NK-92 treated with Interleukin-12 subunit alpha and Interleukin-12 subunit beta, amount 100 ng/mL, for 24 hours (cell line): ENCODE results near the gene ZNF764.
"Not testable (repeated sequence)": the region's sequence is repeated elsewhere in the genome, so short reads cannot be mapped to it uniquely, and the experiment has no call there.

Source experiments
- DNase-seq: peaks from one replicate; lab custom pipeline; 2025; lab: John Stamatoyannopoulos, UW

Gene ZNF764

GRCh38 chr16:30557957-30558788, at the start of gene ZNF764:
Gene ZNF764, minus strand, starts transcription at chr16:30558374. Its CDS starts 192 bp downstream, at chr16:30558182.
- DNase-seq = peak; percentile 96

- no peak for DNase-seq
Observed at GRCh38 chr16:30606004-30606403, 47.8 kb upstream of the ZNF764 start.

GRCh38 chr16:30605158-30605557, 47.0 kb upstream of the ZNF764 start:
- no peak for DNase-seq

- DNase-seq = no peak
Observed at GRCh38 chr16:30604316-30604947, 46.3 kb upstream of the ZNF764 start.

GRCh38 chr16:30603945-30604315, 45.8 kb upstream of the ZNF764 start:
- DNase-seq = no peak

- no peak for DNase-seq
Observed at GRCh38 chr16:30602616-30603277, 44.6 kb upstream of the ZNF764 start.

GRCh38 chr16:30601966-30602365, 43.8 kb upstream of the ZNF764 start:
- no peak for DNase-seq

- no peak for DNase-seq
Observed at GRCh38 chr16:30600929-30601328, 42.8 kb upstream of the ZNF764 start.

- no peak for DNase-seq
Observed at GRCh38 chr16:30600215-30600614, 42.0 kb upstream of the ZNF764 start.

- DNase-seq = no peak
Observed at GRCh38 chr16:30592871-30593270, 34.7 kb upstream of the ZNF764 start.

- not testable (repeated sequence) for DNase-seq
Observed at GRCh38 chr16:30590869-30591268, 32.7 kb upstream of the ZNF764 start.

- DNase-seq = not testable (repeated sequence)
Observed at GRCh38 chr16:30589582-30589981, 31.4 kb upstream of the ZNF764 start.

- no peak for DNase-seq
Observed at GRCh38 chr16:30588651-30589050, 30.5 kb upstream of the ZNF764 start.

GRCh38 chr16:30585400-30586191, 27.4 kb upstream of the ZNF764 start, which contains the start of gene ZNF785:
Gene ZNF785, minus strand, starts transcription at chr16:30585697. Its CDS starts 86 bp downstream, at chr16:30585611.
- DNase-seq = no peak

GRCh38 chr16:30585022-30585399, 26.8 kb upstream of the ZNF764 start:
- DNase-seq = no peak

GRCh38 chr16:30582611-30583340, 24.6 kb upstream of the ZNF764 start:
- DNase-seq = no peak

- DNase-seq = no peak
Observed at GRCh38 chr16:30581457-30581856, 23.3 kb upstream of the ZNF764 start.

- no peak for DNase-seq
Observed at GRCh38 chr16:30574678-30575077, 16.5 kb upstream of the ZNF764 start.

GRCh38 chr16:30571445-30572322, 13.5 kb upstream of the ZNF764 start, which contains the start of gene ZNF688:
Gene ZNF688, minus strand, starts transcription at chr16:30571714. Its CDS starts 85 bp downstream, at chr16:30571629.
- peak; percentile 92 for DNase-seq
